HG03066 (cell line): ENCODE measurements around the gene BCL2L2.
"Not testable (repeated sequence)": the region's sequence is repeated elsewhere in the genome, so short reads cannot be mapped to it uniquely, and the experiment has no call there.

ENCODE experiments used
- ATAC-seq: cut with Tn5 transposase; IDR thresholded peaks from one replicate; pipeline ENCODE4 v1.9.1; 2021; ENCODE audit warnings: low read depth; ENCODE audit not compliant: unreplicated experiment

Gene BCL2L2

GRCh38 chr14:23322568-23323517 lies 16.2 kb downstream of the BCL2L2 start:
- no peak for ATAC-seq

- ATAC-seq, result no peak
Observed at GRCh38 chr14:23323838-23324454, 17.3 kb downstream of the BCL2L2 start.

GRCh38 chr14:23324455-23324846 lies 17.8 kb downstream of the BCL2L2 start:
- ATAC-seq, result no peak

- ATAC-seq, result no peak
Observed at GRCh38 chr14:23324993-23325392, 18.4 kb downstream of the BCL2L2 start.

- ATAC-seq, result not testable (repeated sequence)
Observed at GRCh38 chr14:23325746-23326145, 19.1 kb downstream of the BCL2L2 start.

- ATAC-seq, result no peak
Observed at GRCh38 chr14:23326491-23327332, 20.1 kb downstream of the BCL2L2 start.

GRCh38 chr14:23327947-23328744 lies 21.5 kb downstream of the BCL2L2 start:
- ATAC-seq, result no peak

- ATAC-seq, result no peak
Observed at GRCh38 chr14:23335623-23336022, 29.0 kb downstream of the BCL2L2 start.

GRCh38 chr14:23339506-23340268 lies 33.1 kb downstream of the BCL2L2 start:
- ATAC-seq, result no peak

GRCh38 chr14:23344481-23344880 lies 37.8 kb downstream of the BCL2L2 start:
- no peak for ATAC-seq

- ATAC-seq, result no peak
Observed at GRCh38 chr14:23345987-23346692, 39.5 kb downstream of the BCL2L2 start.

GRCh38 chr14:23346693-23347405 lies 40.2 kb downstream of the BCL2L2 start:
- no peak for ATAC-seq

- ATAC-seq, result no peak
Observed at GRCh38 chr14:23347406-23348296, 41.0 kb downstream of the BCL2L2 start.

GRCh38 chr14:23348297-23348655 lies 41.6 kb downstream of the BCL2L2 start:
- no peak for ATAC-seq

- no peak for ATAC-seq
Observed at GRCh38 chr14:23349156-23349845, 42.7 kb downstream of the BCL2L2 start.

- no peak for ATAC-seq
Observed at GRCh38 chr14:23351681-23352505, 45.3 kb downstream of the BCL2L2 start.
